Endothelial cell of umbilical vein (primary cell): ENCODE measurements around the gene ASPM. TPM values are rescaled to one million over a fixed set of nuclear protein-coding genes. Genes with fewer than 3 reads are reported as not detected.

ENCODE experiments used
- BruUV-seq: library from RNA; stranded (reverse); fragments of 400-500 nt; replicated peaks from 2 replicates; lab custom pipeline; 2021; lab: Mats Ljungman, UMichigan
- CTCF ChIA-PET: fragments of 300-600, 350-600 bp; sonication (Branson Sonifier 250); formaldehyde crosslinking; loops from one replicate; lab custom pipeline; 2021; ENCODE audit warnings: antibody characterized with exemption, inconsistent platforms; lab: Charles Lee
- POLR2A ChIA-PET: fragments of 300-600, 350-600 bp; sonication (Branson Sonifier 250); formaldehyde crosslinking; loops from one replicate; lab custom pipeline; 2021; ENCODE audit warnings: antibody characterized with exemption, inconsistent platforms; lab: Charles Lee
- DNase-seq: peaks from one replicate; pipeline ENCODE4 v3.0.0-alpha.2; 2011; ENCODE audit warnings: low read depth, low spot score
- FAIRE-seq: peaks from 2 replicates; lab custom pipeline; 2011; peaks lifted over from hg19 to GRCh38; lab: Jason Lieb, UNC
- H2AFZ ChIP-seq: 2 replicates; pipeline ENCODE4 v1.6.0; 2012; ENCODE audit warnings: low read depth, low read length, control low read depth, inconsistent platforms
- H3K27ac ChIP-seq: 2 replicates; pipeline ENCODE4 v1.5.1; 2011; ENCODE audit warnings: low read depth, mild to moderate bottlenecking, control low read depth, low read length, moderate library complexity; ENCODE audit not compliant: insufficient read depth
- H3K27me3 ChIP-seq, 2 experiments: 2 replicates each; pipeline versions ENCODE4 v1.6.0 to v1.6.1; 2011; ENCODE audit warnings: low read length in 2 of 2, mixed read lengths in 1 of 2; ENCODE audit not compliant: control insufficient read depth in 2 of 2, insufficient read depth in 2 of 2
- H3K36me3 ChIP-seq, 2 experiments: 2 replicates in 1 of 2; 3 replicates in 1 of 2; pipeline ENCODE4 v1.5.1; 2011; ENCODE audit warnings: low read length in 2 of 2, mild to moderate bottlenecking in 1 of 2, moderate library complexity in 1 of 2; ENCODE audit not compliant: control insufficient read depth in 2 of 2, insufficient read depth in 2 of 2; ENCODE audit errors: extremely low read depth in 1 of 2
- H3K4me1 ChIP-seq: 3 replicates; pipeline ENCODE4 v1.5.1; 2011; ENCODE audit warnings: mild to moderate bottlenecking, low read length; ENCODE audit not compliant: control insufficient read depth, insufficient read depth; ENCODE audit errors: extremely low read depth
- H3K4me2 ChIP-seq: 2 replicates; pipeline ENCODE4 v1.6.1; 2011; ENCODE audit warnings: low read length, control low read depth, mixed read lengths; ENCODE audit not compliant: insufficient read depth
- H3K4me3 ChIP-seq, 3 experiments: fragments of 200-600 bp in 1 of 3; sonication (generic), shearing (Covaris generic) in 1 of 3; replicated peaks in 1 of 3; 2 replicates each; pipeline ENCODE4 v1.5.1; 2011 to 2016; ENCODE audit warnings: control low read depth in 3 of 3, low read length in 3 of 3, mild to moderate bottlenecking in 2 of 3, inconsistent platforms in 1 of 3, low read depth in 1 of 3, moderate library complexity in 1 of 3; ENCODE audit not compliant: insufficient read depth in 1 of 3
- H3K79me2 ChIP-seq: 2 replicates; pipeline ENCODE4 v1.6.0; 2012; ENCODE audit warnings: low read length, inconsistent platforms; ENCODE audit not compliant: control insufficient read depth, insufficient read depth
- H3K9ac ChIP-seq: replicated peaks from 2 replicates; pipeline ENCODE3; 2011; ENCODE audit warnings: low read length, control low read depth; ENCODE audit not compliant: insufficient read depth; ENCODE audit errors: extremely low read depth
- H3K9me1 ChIP-seq: replicated peaks from 3 replicates; pipeline ENCODE4 v1.6.0; 2011; ENCODE audit warnings: mild to moderate bottlenecking, low read length; ENCODE audit not compliant: control insufficient read depth, insufficient read depth; ENCODE audit errors: extremely low read depth
- H3K9me3 ChIP-seq: replicated peaks from 2 replicates; pipeline ENCODE4 v1.5.1; 2012; ENCODE audit warnings: low read length, inconsistent platforms; ENCODE audit not compliant: control insufficient read depth, insufficient read depth
- H4K20me1 ChIP-seq: replicated peaks from 2 replicates; pipeline ENCODE3; 2011; ENCODE audit warnings: mild to moderate bottlenecking, low read length; ENCODE audit not compliant: control insufficient read depth, insufficient read depth; ENCODE audit errors: extremely low read depth
- EZH2 ChIP-seq: IDR thresholded peaks from 2 replicates; pipeline ENCODE4 v1.6.1; 2012; ENCODE audit warnings: borderline replicate concordance, low read depth, mild to moderate bottlenecking, moderate library complexity, low read length, inconsistent platforms; ENCODE audit not compliant: severe bottlenecking
- MYC ChIP-seq: IDR thresholded peaks from one replicate; pipeline ENCODE4 v1.6.1; 2011; ENCODE audit warnings: mild to moderate bottlenecking, low read depth, low read length
- POLR2A ChIP-seq: IDR thresholded peaks from 2 replicates; pipeline ENCODE4 v1.6.1; 2012; ENCODE audit warnings: low read depth, mild to moderate bottlenecking, control low read depth, low read length
- POLR2AphosphoS5 ChIP-seq: IDR thresholded peaks from 2 replicates; pipeline ENCODE4 v1.6.1; 2012; ENCODE audit warnings: low read depth, mild to moderate bottlenecking, control low read depth, low read length, moderate library complexity; ENCODE audit not compliant: insufficient read depth
- dilution Hi-C: fragments of 300-500 bp; cut with MboI; formaldehyde crosslinking; loops from one replicate; pipeline ENCODE4 v1.15.0; 2019; ENCODE audit warnings: low sequenced_read_pairs; ENCODE audit not compliant: extremely low pct_ligation_motif_present
- intact Hi-C: fragments of 100-400 bp; cut with micrococcal nuclease; formaldehyde crosslinking; loops from one replicate; pipeline ENCODE4 v1.10.0; 2022
- polyA plus RNA-seq, 4 experiments: library from polyadenylated mRNA; depleted of rRNA in 3 of 4; stranded (reverse) in 3 of 4; unstranded in 1 of 4; fragments of >200 nt; gene quantifications; 2 replicates each; pipeline versions ENCODE4 v1.2.1 to v1.2.3, GENCODE V29; 2011 to 2012; ENCODE audit warnings: missing spikeins in 1 of 4
- total RNA-seq: library from RNA; stranded (reverse); gene quantifications from 2 replicates; pipeline ENCODE4 v1.2.3, GENCODE V29; 2021
- TF ChIP-seq, protein P1 (sequence below): IDR thresholded peaks from 2 replicates; pipeline ENCODE4 v1.6.1; 2011; ENCODE audit not compliant: insufficient read depth, insufficient read length

The ASPM gene
- total and polyA plus RNA-seq, 2 donors (not counting 3 experiments of a cell fraction or from before 2014, with no cell fraction given) = 5.3 to 55.1 TPM

DNA sequence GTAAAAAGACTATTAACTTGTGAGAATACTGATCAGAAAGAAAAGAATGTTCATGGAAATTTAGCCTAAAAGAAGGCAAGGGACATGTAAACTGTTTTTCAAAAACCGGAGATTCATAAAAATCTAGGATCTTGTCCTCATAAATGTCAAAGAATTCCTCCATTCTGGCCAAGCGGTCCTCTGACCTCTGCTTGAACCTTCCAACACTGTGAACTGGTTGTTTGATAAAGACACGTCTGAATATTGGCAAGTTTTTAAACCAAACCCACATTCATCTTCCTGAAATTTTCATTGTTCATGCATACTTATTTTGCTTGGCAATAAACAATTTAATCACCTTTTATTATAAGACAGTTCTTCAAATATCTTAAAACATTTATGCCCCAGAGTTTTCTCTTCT lies 19.8 kb downstream of the ASPM start:
- no peaks in the 10 kb centered on the region for H3K27me3 ChIP-seq
- H3K4me3 ChIP-seq = no peak overlapping the region
- intact Hi-C loops (no loop called here), dilution Hi-C loops (no loop called here)
- H3K36me3 ChIP-seq = peaks cover 0 to 26% of the 10 kb centered on the region in 2 experiments
- peak overlapping the region; percentile 66 for H2AFZ ChIP-seq
- ChIA-PET POLR2A (no interaction called here), CTCF (interaction anchor here (0.7 to 1.1 kb wide), 2 partner anchors 32 to 53 kb away, joined by 3 to 4 read pairs; no protein-coding TSS in a partner anchor)
- H4K20me1 ChIP-seq = no peaks in the 10 kb centered on the region
- H3K27ac ChIP-seq = no peak overlapping the region
- H3K79me2 ChIP-seq = peaks cover 10% of the 10 kb centered on the region
- H3K4me2 ChIP-seq = no peak overlapping the region
- H3K4me1 ChIP-seq = peaks cover 2% of the 10 kb centered on the region
- H3K9me1 ChIP-seq = no peaks in the 10 kb centered on the region
- peak; percentile 15 for DNase-seq
- TF ChIP-seq POLR2AphosphoS5 (no peak), POLR2A (no peak)
- H3K9ac ChIP-seq = no peak overlapping the region
- FAIRE-seq = no peak
- H3K9me3 ChIP-seq = no peaks in the 10 kb centered on the region
- no TSS peak for BruUV-seq

DNA sequence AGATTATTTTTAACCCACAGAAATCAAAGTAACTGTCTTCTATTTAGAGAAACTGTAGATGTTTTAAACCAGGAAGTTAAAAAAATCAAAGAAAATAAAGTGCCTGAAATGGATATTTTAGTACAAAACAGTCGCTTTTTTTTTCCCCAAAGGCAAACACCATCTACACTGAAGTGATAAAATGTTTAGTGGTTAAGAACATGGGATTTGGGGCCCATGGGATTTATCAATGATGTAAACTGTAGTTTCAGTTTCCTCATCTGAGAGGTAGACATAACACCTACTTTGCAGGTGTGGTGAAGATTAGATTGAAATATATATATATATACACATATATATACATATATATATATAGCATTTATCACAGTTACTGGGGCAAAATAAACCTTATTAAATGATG lies 22.1 kb downstream of the ASPM start:
- intact Hi-C loops = no loop called here

More for the DNA sequence above, 22.1 kb downstream of the ASPM start:
- H3K4me1 ChIP-seq = no peaks in the 10 kb centered on the region
- H3K79me2 ChIP-seq = peaks cover 2% of the 10 kb centered on the region
- peaks cover 0 to 15% of the 10 kb centered on the region in 2 experiments for H3K36me3 ChIP-seq
- H3K9me1 ChIP-seq = no peaks in the 10 kb centered on the region
- DNase-seq = no peak
- ChIA-PET CTCF (no interaction called here), POLR2A (no interaction called here)
- TF ChIP-seq EZH2 (no peak), MYC (no peak)
- TF ChIP-seq, protein P1, sequence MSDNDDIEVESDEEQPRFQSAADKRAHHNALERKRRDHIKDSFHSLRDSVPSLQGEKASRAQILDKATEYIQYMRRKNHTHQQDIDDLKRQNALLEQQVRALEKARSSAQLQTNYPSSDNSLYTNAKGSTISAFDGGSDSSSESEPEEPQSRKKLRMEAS = no peak
- no peaks in the 10 kb centered on the region for H3K9me3 ChIP-seq
- H4K20me1 ChIP-seq = no peaks in the 10 kb centered on the region
- H3K4me3 ChIP-seq = no peak overlapping the region
- no peak overlapping the region for H2AFZ ChIP-seq
- H3K27ac ChIP-seq = no peak overlapping the region
- dilution Hi-C loops = no loop called here
- H3K9ac ChIP-seq = no peak overlapping the region
- no peak for FAIRE-seq
- H3K4me2 ChIP-seq = no peak overlapping the region
- no peaks in the 10 kb centered on the region for H3K27me3 ChIP-seq
- no TSS peak for BruUV-seq
